ENCODE data around the gene RBMS3.

GRCh38 chr3:29700256-29700655 is 419.4 kb downstream of the RBMS3 start:
- TF ChIP-seq CTCF (IDR thresholded peaks at IDR 0.05) (no peak), POLR2A (IDR thresholded peaks at IDR 0.05) (no peak), POLR2AphosphoS5 (IDR thresholded peaks at IDR 0.05; ENCODE audit: insufficient read depth in 1 of 2, low read depth in 1 of 2) (no peak)

Data from vagina (tissue), 2 donors.